ENCODE results near the gene SYNJ2. TPM values are rescaled to one million over a fixed set of nuclear protein-coding genes. Genes with fewer than 3 reads are reported as not detected.

SYNJ2 gene
- total RNA-seq, 1 donor from 2014 or later, result 44.9 TPM

DNA sequence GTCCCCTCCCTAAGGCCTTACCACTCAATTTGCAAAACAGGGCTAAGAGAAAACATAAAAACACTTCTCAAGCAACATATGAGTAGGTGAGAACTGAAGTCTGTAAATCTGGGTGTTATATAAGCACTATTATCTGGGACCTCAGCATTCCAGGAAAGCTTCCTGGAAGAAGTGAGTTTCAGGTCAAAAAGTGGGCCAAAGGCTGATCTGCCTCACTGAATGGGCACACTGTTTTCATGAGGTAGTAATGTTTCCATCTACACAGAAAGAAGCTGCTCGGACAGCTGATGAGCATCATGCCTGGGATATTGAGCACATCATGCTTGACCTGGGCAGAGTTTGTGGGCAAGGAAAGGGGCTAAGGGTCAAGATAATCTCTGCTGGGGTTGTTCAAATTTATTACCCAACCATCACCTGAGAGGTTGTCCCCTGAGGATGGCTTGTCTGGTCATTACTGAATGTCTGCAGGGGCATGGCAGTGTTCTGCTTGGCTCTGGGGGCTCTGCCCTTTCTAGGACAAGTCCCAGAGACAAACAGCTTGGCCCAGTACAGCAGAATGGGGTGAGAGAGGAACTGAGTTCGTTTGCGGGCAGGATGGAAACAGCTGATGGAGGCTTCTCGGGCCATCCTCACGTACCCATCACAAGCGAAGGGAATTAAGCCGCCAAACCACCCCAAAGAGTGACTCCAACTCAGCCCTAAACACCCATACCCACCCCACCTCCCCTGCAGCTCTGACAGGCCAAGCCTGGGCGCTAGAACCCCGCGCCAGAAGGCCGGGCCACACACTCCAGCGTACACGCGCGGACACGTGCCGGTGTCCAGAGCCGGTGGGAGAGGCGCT is 1.2 kb upstream of the SYNJ2 start:
- intact Hi-C loops (cut with micrococcal nuclease), result loop anchor here (1.0 to 5.0 kb wide), 8 partner anchors 18 to 958 kb away; partner anchors contain the start of gene ZDHHC14

DNA sequence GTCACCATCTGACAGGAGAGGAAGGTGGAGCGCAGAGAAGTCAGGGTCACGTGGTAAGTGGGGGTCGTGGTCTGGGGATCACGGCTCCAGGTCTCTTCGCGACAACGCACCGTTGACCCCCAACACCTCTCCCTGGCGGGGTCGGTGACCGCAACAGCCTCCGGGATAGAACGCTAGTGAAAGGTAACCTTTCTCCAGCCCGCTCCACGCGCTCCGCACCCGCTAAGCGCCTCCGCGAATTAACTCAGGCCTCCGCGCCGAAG is 600 bp upstream of the SYNJ2 start:
- intact Hi-C loops (cut with micrococcal nuclease), result loop anchor here (1.0 to 5.0 kb wide), 8 partner anchors 18 to 959 kb away; partner anchors contain the start of gene ZDHHC14

DNA sequence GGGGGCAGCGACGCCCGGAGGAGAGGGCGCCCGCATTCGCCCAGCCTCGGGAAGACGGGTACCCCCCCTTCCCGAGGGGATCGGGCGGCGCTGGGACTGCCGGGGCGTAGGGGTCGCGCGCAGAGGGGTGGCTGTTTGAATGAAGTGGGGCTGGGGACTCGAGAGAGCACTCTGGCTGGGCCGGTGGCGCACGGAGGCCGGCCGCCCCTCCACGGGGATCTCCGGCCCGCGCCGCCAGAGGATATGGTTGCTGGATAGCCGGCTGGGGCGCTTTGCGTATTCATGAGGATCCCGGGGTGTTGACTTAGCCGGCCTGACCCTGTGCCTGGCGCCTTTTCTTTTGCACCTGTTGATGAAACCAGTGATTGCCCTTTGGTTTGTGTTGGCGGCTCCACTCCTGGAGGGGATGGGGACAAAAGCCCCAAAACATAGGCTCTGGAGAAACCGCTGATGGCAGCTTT is 469 bp downstream of the SYNJ2 start:
- intact Hi-C loops (cut with micrococcal nuclease), result loop anchor here (1.0 to 5.0 kb wide), 5 partner anchors 8 to 960 kb away; partner anchors contain the start of genes GTF2H5 and SERAC1

DNA sequence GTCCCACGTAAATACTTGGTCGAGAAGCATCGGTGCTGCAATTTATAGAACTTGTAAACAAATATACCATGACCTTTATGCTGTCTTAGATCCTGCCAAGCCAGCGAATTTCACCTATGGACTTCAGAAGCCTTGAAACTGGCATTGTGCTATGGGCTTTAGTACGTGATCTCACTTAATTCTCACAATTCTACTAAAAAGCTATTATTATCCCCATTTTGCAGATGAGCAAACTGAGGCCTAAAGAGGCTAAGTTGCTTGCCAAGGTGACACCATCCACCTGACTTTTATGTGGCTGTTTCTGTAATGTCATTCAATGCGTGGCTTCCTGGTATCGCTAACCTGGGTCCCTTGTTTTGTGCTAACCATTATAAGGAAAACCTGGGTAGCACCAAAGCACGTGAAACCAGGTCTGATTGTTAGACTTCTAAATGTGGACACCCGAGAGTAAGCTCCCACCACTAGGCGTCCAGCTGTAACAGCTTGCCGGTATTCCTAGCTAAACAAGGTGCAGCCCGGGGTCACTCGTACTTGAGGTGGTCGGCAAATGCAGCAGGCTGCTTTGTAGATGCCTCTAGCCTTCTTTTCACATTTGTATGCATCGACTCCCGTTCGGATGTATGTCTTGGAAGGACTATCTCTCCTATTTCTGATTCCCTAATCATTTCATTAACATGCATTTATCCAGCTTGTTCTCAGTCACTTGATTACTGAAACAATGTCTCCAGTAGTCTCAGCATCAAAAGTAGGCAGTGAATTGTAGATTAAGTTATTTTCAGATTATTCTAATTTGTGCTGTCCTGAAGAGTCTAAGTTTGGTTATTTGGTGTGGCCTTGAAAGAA is 1.1 kb downstream of the SYNJ2 start:
- intact Hi-C loops (cut with micrococcal nuclease), result loop anchor here (1.0 to 5.0 kb wide), 5 partner anchors 8 to 960 kb away; partner anchors contain the start of genes GTF2H5 and SERAC1

DNA sequence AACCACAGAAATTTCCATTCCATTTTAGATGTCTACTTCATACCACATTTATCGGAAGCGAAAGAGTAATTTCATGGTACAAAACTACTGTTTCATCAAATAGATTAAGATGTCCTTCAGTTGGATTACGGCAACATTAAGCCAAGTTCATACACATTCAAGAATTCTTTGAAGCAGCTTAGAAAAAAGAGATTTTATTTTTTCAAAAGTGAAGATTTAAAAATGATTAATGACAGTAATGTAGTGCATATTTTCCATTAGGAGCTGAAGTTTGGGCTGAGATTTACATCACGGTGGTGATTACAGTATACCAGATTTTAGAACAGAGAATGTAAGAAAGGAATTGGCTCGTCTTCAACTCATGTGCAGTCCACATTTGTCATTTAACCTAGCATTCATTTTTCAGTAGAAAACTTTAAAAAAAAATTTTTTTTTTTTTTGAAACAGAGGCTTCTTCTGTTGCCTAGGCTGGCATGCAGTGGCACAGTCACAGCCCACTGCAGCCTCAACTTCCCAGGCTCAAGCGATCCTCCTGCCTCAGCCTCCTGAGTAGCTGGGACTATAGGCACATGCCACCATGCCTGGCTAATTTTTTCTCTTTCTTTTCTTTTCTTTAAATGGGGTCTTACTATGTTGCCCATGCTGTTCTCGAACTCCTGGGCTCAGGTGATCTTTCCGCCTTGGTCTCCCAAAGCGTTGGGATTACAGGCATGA is 1.9 kb downstream of the SYNJ2 start:
- intact Hi-C loops (cut with micrococcal nuclease), result loop anchor here (2.0 to 5.0 kb wide), 2 partner anchors 99 to 961 kb away; no protein-coding TSS in a partner anchor

DNA sequence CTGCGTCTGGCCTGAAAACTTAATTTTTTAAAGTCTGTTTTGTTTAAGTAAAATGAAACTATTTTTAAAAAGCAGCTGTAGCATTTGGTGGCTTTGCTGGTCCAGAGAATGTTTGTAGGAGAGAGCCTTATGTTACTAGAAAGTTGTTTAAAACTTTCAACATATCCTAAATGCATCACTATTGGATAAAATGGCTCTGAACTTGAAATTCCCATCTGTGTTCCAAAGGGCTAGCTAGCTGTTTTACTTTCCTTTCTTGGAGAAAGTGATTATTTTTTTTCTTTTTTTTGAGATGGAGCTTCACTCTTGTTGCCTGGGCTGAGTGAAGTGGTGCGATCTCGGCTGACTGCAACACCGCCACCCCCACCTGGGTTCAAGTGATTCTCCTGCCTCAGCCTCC is 2.5 kb downstream of the SYNJ2 start:
- intact Hi-C loops (cut with micrococcal nuclease), result loop anchor here (5.0 kb wide), 1 partner anchor 962 kb away; no protein-coding TSS in a partner anchor

DNA sequence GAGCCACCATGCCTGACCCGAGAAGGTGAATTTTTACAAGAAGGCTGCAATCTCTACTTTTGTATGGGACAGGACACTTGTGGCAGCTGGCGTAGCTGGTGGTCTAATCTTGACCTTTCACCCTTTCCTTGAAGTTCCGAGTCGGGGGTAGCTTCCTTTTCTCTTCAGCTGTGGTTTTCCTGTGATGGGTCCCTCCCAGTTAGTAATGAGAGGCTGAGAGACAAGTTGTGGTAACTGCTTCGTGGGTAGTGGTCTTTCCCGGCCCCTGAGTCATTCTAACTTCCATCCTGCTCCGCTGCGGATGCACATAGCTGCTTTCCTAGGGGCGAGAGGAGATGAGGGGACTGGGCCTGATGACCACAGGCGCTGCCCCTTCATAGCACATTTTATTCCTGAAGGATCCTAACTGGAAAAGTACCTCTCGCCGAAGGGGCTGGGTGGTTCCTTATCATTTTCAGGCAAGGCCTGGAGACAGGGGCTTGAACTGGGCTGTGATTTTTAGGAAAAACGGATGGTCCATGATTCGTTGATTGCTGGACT is 3.1 kb downstream of the SYNJ2 start:
- intact Hi-C loops (cut with micrococcal nuclease), result loop anchor here (5.0 kb wide), 1 partner anchor 962 kb away; no protein-coding TSS in a partner anchor

DNA sequence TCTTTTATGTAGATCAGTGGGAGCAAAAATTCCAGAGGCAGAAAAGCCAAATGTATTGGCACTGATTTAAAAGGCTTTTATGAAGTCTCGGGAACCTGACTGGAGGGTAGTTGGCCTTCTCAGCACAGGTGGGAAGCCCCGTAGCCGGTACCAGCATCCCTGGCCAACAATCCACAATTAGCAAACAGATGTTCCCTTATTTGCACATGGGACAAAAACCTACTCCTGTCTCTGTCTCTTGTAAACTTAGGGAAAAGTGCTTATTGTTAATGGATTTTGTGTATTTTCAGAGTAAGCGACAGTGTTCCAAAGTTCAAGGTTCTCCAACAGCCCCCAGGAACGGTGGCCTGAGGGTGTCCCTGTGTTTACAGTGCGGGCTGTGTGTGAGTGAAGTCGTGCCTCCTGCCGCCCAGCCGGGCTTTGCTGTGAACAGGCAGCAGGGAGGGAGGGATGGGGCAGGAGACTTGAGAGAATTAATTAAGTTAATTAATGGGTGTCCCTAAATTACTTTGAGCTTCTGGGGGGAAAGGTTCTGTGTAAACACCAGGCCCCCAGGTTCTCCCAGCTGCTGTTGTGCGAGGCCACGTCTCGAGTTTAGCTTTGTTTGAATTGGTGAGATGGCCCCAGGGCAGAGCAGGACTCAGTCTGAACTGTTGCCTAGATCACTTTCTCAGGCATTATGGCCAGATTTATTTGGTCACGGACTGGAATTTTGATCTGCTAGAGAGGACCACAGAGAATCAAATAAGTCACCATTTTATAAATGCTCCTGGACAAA is 3.9 kb downstream of the SYNJ2 start:
- intact Hi-C loops (cut with micrococcal nuclease), result no loop called here

DNA sequence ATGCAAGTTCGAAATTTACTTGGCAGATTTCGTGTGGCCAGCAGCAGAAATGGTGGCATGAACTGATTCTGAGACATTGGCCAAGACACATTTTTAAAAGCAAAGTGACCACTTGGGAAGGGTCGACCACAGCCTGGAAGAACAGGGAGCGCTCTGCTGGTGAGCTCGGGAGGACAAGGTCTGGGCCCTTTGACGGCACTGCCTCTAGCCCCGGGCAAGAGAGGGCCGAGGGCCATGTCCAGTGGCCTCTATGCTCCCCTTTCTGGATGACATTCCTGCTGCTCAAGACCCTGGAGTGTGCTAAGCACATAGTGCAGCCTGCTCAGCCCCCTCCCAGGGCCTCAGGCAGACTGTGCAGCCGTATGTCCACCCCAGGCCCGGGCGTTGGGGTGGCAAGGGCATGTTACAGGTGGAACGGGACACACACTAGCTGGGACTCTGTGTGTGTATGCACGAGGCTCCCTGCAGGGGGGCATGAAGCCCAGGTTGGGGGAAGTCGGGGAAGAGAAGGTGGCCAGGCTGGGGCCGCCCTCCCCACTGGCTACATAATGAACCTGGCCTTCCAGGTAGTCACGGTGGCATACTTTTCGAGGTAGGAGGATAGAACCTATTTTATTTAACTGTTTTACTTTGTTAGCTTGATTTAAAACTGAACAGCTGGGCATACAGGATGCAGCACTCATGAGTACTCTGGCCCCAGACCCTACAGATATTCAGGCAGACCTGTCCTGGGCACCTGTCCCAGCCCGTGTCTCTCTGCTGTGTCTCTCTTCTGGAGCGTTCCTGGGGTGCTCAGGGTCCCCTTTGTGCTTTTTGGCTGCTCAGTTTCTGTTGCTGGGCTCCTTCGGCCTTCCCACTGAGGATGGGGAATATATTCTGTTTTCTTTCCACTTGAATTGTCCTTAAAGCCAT is 6.4 kb downstream of the SYNJ2 start:
- intact Hi-C loops (cut with micrococcal nuclease), result no loop called here

DNA sequence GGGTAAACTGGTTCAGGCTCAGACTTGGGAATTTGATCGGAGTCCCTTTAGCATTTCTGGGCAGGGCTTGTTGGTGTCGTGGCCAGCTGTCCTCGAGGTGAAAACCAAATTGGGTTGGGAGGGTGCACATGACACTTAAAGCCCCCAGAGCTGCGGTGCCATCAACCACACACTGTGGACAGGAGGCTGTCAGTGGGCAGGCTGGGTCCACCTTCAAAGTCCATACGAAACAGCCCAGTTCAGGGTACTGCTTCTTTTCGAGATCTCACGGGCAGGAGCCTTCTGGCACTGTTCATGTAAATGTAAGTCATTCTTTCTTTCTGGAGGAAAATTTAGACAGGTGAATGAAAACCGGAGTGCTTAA is 7.0 kb downstream of the SYNJ2 start:
- intact Hi-C loops (cut with micrococcal nuclease), result no loop called here

DNA sequence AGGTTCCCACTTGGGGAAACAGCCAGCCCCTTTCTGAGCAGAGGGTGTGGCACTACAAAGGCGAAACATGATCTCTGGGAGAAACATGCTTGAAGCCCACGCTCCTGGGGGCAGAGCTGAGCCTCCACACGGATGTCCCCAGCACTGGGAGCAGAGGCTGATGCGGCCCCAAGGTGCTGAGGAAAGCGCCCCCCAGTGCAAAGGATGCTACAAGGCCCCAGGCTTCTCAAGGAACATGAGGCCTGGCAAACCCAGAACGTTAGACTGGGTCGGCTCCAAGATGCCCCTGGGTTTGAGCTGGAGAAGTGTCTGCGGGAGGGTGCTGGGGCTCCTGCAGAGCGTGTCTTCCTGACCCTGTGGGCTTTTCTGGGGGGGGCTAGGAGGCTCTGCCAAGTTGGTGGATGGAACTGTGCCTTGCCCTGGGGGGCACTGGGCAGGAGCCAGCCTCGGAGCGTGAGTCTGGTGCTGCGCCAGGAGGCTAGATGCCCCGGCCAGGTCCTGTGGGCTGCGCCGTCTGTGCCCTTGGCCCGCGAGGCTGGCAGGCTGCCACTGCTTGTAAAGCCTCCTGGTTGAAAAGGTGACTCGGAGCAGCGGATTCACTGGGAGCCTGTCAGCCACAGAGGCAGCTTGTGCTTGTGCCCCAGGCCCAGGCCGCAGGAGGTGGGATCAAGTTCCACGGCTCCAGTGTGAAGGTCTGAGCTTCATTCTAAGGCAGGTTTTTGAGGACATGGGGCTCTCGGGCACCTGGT is 8.1 kb downstream of the SYNJ2 start:
- intact Hi-C loops (cut with micrococcal nuclease), result loop anchor here (1.0 to 2.0 kb wide), 2 partner anchors 7 to 37 kb away; no protein-coding TSS in a partner anchor

DNA sequence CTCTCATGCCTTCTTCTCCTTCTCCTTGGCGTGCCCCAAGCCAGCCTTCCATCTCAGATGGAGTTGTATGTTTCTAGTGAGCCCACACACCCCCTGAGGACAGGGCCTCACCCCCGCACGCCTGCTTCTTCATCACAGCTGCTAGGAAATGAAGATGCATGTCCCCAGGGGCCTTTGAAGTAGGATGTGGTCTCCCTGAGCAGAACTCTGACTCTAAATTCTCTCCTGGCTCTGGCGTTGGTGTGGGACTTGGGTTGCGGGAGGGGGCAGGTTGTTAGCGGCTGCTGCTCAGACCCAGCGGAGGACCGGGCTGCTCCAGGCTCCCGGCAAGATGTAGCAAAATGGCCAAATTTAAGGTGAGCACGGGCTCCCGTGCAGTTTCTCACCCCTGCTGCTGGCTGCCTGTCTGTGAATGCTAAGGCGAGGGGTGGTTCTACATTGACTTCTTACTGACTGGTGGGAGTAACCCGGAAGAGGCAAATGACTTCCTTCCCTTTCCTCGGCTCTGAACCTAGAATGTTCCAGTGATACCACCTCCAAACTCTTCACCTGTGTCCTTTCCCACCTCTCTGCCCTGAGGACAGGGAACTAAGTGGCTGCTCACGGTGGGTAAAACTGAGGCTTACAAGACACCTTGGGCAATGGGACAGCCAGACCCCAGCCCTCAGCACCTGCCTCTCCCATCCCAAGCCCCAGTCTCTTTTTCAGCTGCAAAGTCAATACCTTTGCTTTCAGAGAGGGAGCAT is 8.8 kb downstream of the SYNJ2 start:
- intact Hi-C loops (cut with micrococcal nuclease), result loop anchor here (1.0 to 2.0 kb wide), 2 partner anchors 8 to 36 kb away; no protein-coding TSS in a partner anchor

DNA sequence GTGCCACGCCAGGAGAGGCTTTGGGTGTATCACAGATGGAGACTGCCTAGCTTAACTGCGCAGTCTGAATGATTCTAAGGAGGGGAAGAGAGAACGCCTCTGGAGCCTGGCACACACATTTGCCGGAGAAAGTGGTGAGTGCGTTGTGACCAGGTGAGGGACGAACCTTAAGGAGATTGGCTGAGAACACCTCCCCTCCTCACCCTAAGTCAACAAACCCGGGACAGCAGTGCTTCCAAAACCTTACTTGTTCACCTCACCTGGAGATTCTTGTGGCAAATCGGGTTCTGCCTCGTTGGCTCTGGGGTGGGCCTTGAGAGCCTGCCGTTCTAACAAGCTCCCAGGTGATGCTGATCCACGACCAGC is 9.4 kb downstream of the SYNJ2 start:
- intact Hi-C loops (cut with micrococcal nuclease), result loop anchor here (2.0 kb wide), 1 partner anchor 36 kb away; no protein-coding TSS in a partner anchor

DNA sequence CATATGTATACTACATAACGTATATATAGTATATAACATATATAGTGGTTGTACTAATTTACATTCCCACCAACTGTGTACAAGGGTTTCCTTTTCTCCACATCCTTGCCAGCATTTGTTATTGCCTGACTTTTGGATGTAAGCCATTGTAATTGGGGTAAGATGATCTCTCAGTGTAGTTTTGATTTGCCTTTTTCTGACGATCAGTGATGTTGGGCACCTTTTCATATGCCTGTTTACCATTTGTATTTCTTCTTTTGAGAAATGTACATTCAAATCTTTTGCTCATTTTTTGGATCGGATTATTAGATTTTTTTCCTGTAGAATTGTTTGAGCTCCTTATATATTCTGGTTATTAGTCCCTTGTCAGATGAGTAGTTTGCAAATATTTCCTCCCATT is 11.4 kb downstream of the SYNJ2 start:
- intact Hi-C loops (cut with micrococcal nuclease), result no loop called here

DNA sequence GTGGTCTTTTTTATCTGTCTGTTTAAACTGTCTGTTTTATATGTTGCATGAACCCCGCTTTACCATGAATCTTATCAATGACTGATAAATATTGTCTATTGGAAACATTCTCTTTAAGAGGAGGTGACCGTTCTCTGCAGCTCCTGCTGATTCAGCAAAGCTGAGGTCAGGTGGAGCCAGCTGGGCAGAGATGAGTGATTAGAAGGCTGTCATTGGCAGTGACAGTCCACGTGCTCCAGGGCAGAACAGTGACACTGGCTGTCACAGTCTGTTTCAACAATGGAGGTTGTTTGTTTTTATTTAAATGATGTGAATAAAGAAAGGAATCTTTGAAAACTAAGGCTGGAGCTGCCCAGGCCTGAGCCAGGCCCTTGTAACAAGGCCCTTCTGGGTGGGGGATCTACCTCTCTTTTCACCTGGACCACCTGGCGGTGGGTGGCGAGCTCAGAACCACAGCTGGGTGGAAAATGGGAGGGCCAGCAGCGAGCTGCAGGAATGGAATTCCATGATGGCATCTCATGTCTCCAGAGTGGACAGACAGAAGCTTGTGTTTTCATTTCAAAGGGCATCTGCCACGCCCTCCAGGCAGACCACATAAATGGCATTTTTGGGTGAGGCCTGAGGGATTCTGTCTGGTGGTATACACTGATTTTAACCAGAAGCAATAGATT is 12.6 kb downstream of the SYNJ2 start:
- intact Hi-C loops (cut with micrococcal nuclease), result no loop called here

DNA sequence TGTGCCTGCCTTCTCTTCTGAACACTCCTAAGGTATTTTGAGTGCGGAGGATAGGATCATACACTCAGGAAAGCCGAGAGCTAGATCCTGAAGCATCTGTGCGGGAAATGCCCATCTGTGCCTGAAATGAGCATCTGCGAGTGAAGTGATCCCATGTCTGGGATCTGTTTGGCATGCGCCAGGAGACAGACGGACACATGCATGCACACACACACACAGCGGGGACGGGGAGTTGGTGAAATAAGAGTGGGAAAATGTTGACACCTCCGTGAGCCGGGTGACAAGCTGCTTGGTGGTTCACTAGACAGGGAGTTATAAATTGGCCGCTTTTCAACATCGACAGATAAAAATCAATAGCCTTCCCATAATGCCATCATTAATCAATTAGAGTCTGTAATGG is 13.8 kb downstream of the SYNJ2 start:
- intact Hi-C loops (cut with micrococcal nuclease), result no loop called here

DNA sequence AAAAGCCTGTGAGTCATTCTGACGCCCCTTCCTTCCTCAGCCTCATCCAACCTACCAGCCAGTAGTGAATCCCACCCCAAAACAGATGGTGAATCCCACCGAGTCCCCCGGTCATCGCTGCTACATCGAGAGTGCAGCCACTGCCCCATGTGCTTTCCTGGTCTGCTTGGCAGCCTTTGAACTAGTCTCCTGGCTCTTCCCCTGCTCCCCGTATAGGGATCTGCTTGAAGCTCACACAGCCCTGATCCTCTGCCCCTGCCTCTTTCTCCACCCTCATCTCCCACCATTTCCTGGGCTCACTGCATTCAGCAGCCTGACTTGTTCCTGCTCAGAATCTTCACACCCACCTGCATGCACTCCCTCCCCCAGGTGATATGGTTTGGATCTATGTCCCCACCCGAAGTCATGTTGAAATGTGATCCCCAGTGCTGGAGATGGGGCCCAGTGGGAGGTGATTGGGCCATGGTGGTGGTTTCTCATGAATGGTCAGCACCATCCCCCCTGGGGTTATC is 14.6 kb downstream of the SYNJ2 start:
- intact Hi-C loops (cut with micrococcal nuclease), result no loop called here

All from T-helper 1 cell treated with Interleukin-12 subunit alpha and Interleukin-12 subunit beta and Interleukin-4 antibody, amounts not matched to agents 30 ng/mL and 1 ng/mL, for 36 hours (primary cell).